Ovary (tissue), 9 donors: ENCODE measurements around the gene ERC1. TPM values are rescaled to one million over a fixed set of nuclear protein-coding genes. Genes with fewer than 3 reads are reported as not detected.

Source experiments
- DNase-seq, 5 donors: peaks; one replicate each; pipeline ENCODE4 v3.0.0-alpha.2; 2019 to 2020
- H3K27ac ChIP-seq, 2 donors: fragments of 200-600 bp; one replicate each; pipeline versions ENCODE4 v1.5.1 to v1.8.0; 2019 to 2022
- H3K27me3 ChIP-seq: fragments of 200-600 bp; one replicate; pipeline ENCODE4 v1.8.0; 2022
- H3K36me3 ChIP-seq: fragments of 200-600 bp; sonication (generic); one replicate; pipeline ENCODE4 v1.5.1; 2019
- H3K4me1 ChIP-seq: one replicate; pipeline ENCODE4 v1.8.1; 2013; ENCODE audit warnings: mild to moderate bottlenecking, moderate library complexity; ENCODE audit not compliant: insufficient read depth
- H3K4me3 ChIP-seq: fragments of 200-600 bp; sonication (generic); one replicate; pipeline ENCODE4 v1.5.1; 2017
- H3K9me3 ChIP-seq, 2 donors: fragments of 200-600 bp in 1 of 2; sonication (generic) in 1 of 2; one replicate each; pipeline versions ENCODE4 v1.5.1 to v1.8.1; 2013 to 2019; ENCODE audit warnings: mild to moderate bottlenecking in 1 of 2, moderate library complexity in 1 of 2
- EP300 ChIP-seq: sonication (generic); formaldehyde crosslinking; IDR thresholded peaks from one replicate; pipeline ENCODE4 v1.6.1; 2017; ENCODE audit warnings: antibody characterized with exemption
- POLR2A ChIP-seq: fragments of 450-650 bp; IDR thresholded peaks from one replicate; pipeline ENCODE4 v1.6.1; 2017; ENCODE audit warnings: antibody characterized with exemption, mild to moderate bottlenecking, moderate library complexity
- WGBS, 3 donors: extraction: QIAGEN DNeasy Blood & Tissue Kit in 1 of 3; methylation state at CpG; one replicate each; pipeline versions ENCODE4 v1.1.5 to v1.1.7; 2013 to 2017; 5-methylcytosine and 5-hydroxymethylcytosine counted together
- intact Hi-C, 4 donors: fragments of 100-400 bp; cut with DNase I; formaldehyde crosslinking; loops; one replicate each; pipeline versions ENCODE4 v1.11.0 to v1.15.1; 2022 to 2023
- polyA plus RNA-seq, 2 donors: library from polyadenylated mRNA; stranded (reverse); fragments of 200-250 nt in 1 of 2; fragments of 350-450 nt in 1 of 2; fragmentation: Illumina TruSeq in 1 of 2; extraction: RNeasy Lipid Tissue Mini Kit (QIAGEN cat#74804) in 1 of 2; gene quantifications; one replicate each; pipeline ENCODE4 v1.2.3, GENCODE V29; 2013 to 2014
- total RNA-seq, 7 donors: library from RNA; depleted of rRNA in 2 of 7; stranded (reverse); fragments of >200 nt in 2 of 7; fragmentation: NEBNext Ultra II Directional in 3 of 7; extraction: Animal tissue kit (Norgen Biotek cat#: 25700) in 3 of 7; gene quantifications; one replicate each; pipeline versions ENCODE4 v1.1.0 to v1.2.4, GENCODE V29; 2016 to 2023
- TF ChIP-seq, protein P1 (sequence below), 3 donors: fragments of 450-650 bp in 2 of 3; fragments of 200-600 bp in 1 of 3; IDR thresholded peaks; one replicate each; pipeline versions ENCODE4 v1.5.1 to v1.8.0; 2016 to 2022; ENCODE audit warnings: antibody characterized with exemption in 3 of 3, mild to moderate bottlenecking in 1 of 3
- donor health status: DM: no; HTN: no; CAD: no; lungs with moderate emphysema.
- donor health status: DM: no; HTN: no; CAD: no.
- donor health status: Bipolar disorder and iron deficiency.
- donor health status: DM: yes; HTN: yes; CAD: no.
- donor health status: DM: no; HTN: no; CAD: no.
- donor health status: DM: yes; HTN: yes; CAD: no.

ERC1 gene
- total and polyA plus RNA-seq, 9 donors: 10.4 to 65.2 (median 51.6) TPM

DNA sequence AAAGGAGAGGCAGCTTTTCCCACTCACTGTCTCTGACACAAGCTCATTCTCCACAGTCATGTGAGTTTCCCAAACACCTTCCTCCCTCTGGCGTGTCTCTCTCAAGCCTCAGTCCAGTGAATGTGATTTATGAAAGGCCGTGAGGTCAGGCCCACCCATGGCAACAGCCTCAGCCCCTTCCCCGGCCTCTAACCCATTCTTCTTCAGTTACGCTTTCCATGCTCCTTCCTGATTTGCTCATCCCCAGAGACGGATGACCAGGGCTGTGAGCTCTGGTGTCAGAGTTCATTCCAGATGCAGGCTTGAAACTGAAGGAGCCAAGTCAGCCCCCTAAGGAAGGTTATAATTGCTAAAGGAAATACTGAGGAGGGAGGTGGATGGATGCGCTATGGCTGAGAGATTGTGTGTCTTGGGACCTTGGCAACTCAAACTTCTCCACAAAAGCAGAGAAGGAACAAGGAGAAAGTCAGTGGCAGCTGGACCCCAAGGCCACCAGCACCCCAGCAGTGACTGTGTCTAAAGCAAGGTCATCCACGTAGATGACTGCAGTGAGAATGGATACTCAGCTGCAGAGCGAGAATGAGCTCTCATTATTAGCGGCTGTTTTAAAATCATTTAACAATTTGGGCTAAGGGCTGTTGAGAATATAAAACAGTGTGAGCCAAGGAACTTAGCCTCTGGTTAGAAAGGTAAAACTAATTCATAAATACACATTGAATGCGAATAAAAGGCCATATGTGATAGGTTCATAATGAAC, 519.2 kb downstream of the ERC1 start:
- WGBS, 3 donors: 61 to 66% (median 63%) methylated on average over 10 of the region's 10 CpGs
- H3K4me1 ChIP-seq: no peaks in the 10 kb centered on the region
- no peak overlapping the region for H3K27ac ChIP-seq
- H3K9me3 ChIP-seq: no peaks in the 10 kb centered on the region
- DNase-seq: no peak
- no peak overlapping the region for H3K4me3 ChIP-seq
- no peak for TF ChIP-seq EP300
- no peak for TF ChIP-seq POLR2A
- TF ChIP-seq, protein P1, sequence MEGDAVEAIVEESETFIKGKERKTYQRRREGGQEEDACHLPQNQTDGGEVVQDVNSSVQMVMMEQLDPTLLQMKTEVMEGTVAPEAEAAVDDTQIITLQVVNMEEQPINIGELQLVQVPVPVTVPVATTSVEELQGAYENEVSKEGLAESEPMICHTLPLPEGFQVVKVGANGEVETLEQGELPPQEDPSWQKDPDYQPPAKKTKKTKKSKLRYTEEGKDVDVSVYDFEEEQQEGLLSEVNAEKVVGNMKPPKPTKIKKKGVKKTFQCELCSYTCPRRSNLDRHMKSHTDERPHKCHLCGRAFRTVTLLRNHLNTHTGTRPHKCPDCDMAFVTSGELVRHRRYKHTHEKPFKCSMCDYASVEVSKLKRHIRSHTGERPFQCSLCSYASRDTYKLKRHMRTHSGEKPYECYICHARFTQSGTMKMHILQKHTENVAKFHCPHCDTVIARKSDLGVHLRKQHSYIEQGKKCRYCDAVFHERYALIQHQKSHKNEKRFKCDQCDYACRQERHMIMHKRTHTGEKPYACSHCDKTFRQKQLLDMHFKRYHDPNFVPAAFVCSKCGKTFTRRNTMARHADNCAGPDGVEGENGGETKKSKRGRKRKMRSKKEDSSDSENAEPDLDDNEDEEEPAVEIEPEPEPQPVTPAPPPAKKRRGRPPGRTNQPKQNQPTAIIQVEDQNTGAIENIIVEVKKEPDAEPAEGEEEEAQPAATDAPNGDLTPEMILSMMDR (IDR thresholded peaks at IDR 0.05): no peak
- H3K36me3 ChIP-seq: no peaks in the 10 kb centered on the region
- no peaks in the 10 kb centered on the region for H3K27me3 ChIP-seq
- intact Hi-C loops: no loop called here

DNA sequence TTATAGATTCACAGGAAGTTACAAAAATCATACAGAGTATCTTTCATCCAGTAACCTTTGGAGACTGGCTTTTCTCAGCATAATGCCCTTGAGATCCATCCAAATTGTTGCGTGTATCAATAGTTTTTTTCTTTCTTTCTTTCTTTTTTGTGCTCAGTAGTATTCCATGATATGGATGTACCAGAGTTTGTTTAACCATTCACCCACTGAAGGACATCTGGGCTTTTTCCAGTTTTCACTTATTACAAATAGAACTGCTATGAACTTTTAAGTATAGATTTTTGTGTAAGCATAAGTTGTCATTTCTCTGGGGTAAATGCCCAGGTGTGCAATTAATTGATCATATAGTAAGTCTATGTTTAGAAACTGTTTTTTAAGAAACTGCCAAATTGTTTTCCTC, 524.0 kb downstream of the ERC1 start:
- Histone ChIP-seq H3K9me3 (no peaks in the 10 kb centered on the region), H3K27me3 (no peaks in the 10 kb centered on the region), H3K36me3 (no peaks in the 10 kb centered on the region), H3K27ac (no peak overlapping the region), H3K4me3 (no peak overlapping the region), H3K4me1 (no peaks in the 10 kb centered on the region)
- TF ChIP-seq, protein P1 (IDR thresholded peaks at IDR 0.05): no peak
- no peak for TF ChIP-seq EP300
- no peak for TF ChIP-seq POLR2A
- 83 to 94% (median 90%) methylated on average over 1 of the region's 1 CpG for WGBS, 3 donors
- DNase-seq: no peak
- intact Hi-C loops: no loop called here

DNA sequence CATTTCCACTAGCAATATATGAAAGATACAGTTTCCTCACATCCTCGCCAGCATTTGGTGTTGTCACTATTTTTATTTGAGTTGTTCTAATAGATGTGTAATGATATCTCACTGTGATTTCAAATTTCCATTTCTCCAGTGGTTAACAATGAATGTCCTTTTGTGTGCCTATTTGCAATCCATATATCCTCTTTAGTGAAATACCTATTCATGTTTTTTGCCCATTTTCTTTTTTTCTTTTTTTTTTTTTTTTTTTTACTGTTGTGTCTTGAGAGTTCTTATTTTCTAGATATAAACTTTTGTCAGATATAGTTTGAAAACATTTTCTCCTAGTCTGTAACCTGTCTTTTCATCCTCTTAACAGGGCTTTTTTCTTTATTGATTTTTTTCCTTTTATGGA, 524.4 kb downstream of the ERC1 start:
- no peak for DNase-seq
- TF ChIP-seq, protein P1 (IDR thresholded peaks at IDR 0.05): no peak
- TF ChIP-seq POLR2A: no peak
- no peak for TF ChIP-seq EP300
- H3K4me1 ChIP-seq: no peaks in the 10 kb centered on the region
- 95 to 99% (median 95%) methylated on average over 1 of the region's 1 CpG for WGBS, 3 donors
- H3K9me3 ChIP-seq: no peaks in the 10 kb centered on the region
- no peak overlapping the region for H3K4me3 ChIP-seq
- intact Hi-C loops: no loop called here
- H3K27me3 ChIP-seq: no peaks in the 10 kb centered on the region
- H3K36me3 ChIP-seq: no peaks in the 10 kb centered on the region
- no peak overlapping the region for H3K27ac ChIP-seq

DNA sequence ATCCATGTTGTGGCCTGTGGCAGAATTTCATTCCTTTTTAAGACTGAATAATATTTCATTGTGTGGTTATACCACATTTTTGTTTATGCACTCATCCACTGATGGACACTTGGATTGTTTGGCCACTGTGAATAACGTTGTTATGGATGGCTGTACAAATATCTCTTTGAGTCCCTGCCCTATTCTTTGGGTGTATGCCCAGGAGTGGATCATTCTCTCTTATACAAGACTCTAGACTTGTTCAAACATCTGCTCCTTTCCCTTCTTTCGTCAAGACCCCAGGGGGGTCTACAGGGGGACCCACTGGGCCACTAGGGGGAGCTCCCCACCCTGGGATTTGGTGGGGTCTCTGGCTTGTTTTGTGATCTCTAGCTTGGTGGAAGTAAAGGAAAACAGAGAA, 526.0 kb downstream of the ERC1 start:
- no peaks in the 10 kb centered on the region for H3K9me3 ChIP-seq
- no peaks in the 10 kb centered on the region for H3K27me3 ChIP-seq
- WGBS, 3 donors: 22 to 28% (median 27%) methylated on average over 2 of the region's 2 CpGs
- no peak overlapping the region for H3K27ac ChIP-seq
- no peak for DNase-seq
- intact Hi-C loops: no loop called here
- H3K4me1 ChIP-seq: no peaks in the 10 kb centered on the region
- TF ChIP-seq, protein P1 (IDR thresholded peaks at IDR 0.05): no peak
- TF ChIP-seq POLR2A (no peak), EP300 (no peak)
- H3K4me3 ChIP-seq: no peak overlapping the region
- no peaks in the 10 kb centered on the region for H3K36me3 ChIP-seq
